ENCODE results near the gene DAZAP2.

DNA sequence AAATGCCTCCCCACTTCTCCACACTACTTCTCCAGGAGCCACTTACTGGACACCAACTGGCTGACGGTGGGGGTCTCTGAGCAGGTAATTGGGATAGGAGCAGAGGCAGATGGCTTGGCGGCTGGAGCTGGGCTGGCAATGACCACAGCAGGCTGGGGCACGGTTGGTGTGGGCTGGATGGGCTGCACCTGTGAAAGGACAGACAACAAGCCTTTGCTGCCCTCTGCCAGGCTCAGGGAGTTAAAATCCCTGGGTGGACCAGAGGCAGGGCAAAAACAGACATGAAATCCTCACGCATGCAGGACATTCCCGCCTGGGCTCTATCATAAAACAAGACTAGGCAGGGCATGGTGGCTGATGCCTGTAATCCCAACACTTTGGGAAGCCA lies 46.3 kb upstream of the DAZAP2 start:
- no peak for TF ChIP-seq CEBPB (IDR thresholded peaks at IDR 0.05; ENCODE audit: low read depth, low read length)
- TF ChIP-seq POLR2A (IDR thresholded peaks at IDR 0.05; ENCODE audit: low read depth, low read length) = no peak
